ENCODE measurements around the gene CFAP119. TPM values are rescaled to one million over a fixed set of nuclear protein-coding genes. Genes with fewer than 3 reads are reported as not detected.

The CFAP119 gene
- total RNA-seq, 2 donors from 2014 or later = 8.6 to 12.7 TPM

GRCh38 chr16:30758988-30759491, 2.8 kb downstream of the CFAP119 start:
- Histone ChIP-seq H3K27me3 (no peaks in the 10 kb centered on the region), H3K4me1 (peaks cover 12% of the 10 kb centered on the region), H3K9me3 (no peaks in the 10 kb centered on the region), H3K27ac (peak overlapping the region; percentile 21), H3K36me3 (peaks cover 4% of the 10 kb centered on the region), H3K9ac (ENCODE audit: low read depth in 2 of 2, low read length in 2 of 2) (peak overlapping the region in 1 of 2 donors; percentile 36), H3K4me3 (no peak overlapping the region)
- no peak for DNase-seq
- intact Hi-C loops (cut with DNase I) = loop anchor here (5.0 kb wide), 1 partner anchor 37 kb away; no protein-coding TSS in a partner anchor
- TF ChIP-seq CTCF (IDR thresholded peaks at IDR 0.05) = no peak

GRCh38 chr16:30757316-30757715, 4.5 kb downstream of the CFAP119 start:
- Histone ChIP-seq H3K9me3 (no peaks in the 10 kb centered on the region), H3K36me3 (no peaks in the 10 kb centered on the region), H3K4me1 (no peaks in the 10 kb centered on the region), H3K4me3 (no peak overlapping the region), H3K9ac (ENCODE audit: low read depth in 2 of 2, low read length in 2 of 2) (no peak overlapping the region), H3K27ac (no peak overlapping the region), H3K27me3 (no peaks in the 10 kb centered on the region)
- intact Hi-C loops (cut with DNase I) = loop anchor here (5.0 kb wide), 1 partner anchor 35 kb away; no protein-coding TSS in a partner anchor
- DNase-seq = no peak
- TF ChIP-seq CTCF (IDR thresholded peaks at IDR 0.05) = no peak

- H3K4me3 ChIP-seq = no peak overlapping the region
- DNase-seq = no peak
- H3K9me3 ChIP-seq = no peaks in the 10 kb centered on the region
- intact Hi-C loops (cut with DNase I) = loop anchor here (5.0 kb wide), 1 partner anchor 34 kb away; no protein-coding TSS in a partner anchor
- no peak overlapping the region for H3K27ac ChIP-seq
- no peaks in the 10 kb centered on the region for H3K36me3 ChIP-seq
- no peaks in the 10 kb centered on the region for H3K27me3 ChIP-seq
- H3K4me1 ChIP-seq = no peaks in the 10 kb centered on the region
- no peak for TF ChIP-seq CTCF (IDR thresholded peaks at IDR 0.05)
- no peak overlapping the region for H3K9ac ChIP-seq (ENCODE audit: low read depth in 2 of 2, low read length in 2 of 2)
Measured at GRCh38 chr16:30756781-30757100, 5.1 kb downstream of the CFAP119 start.

GRCh38 chr16:30755955-30756780, 5.7 kb downstream of the CFAP119 start:
- Histone ChIP-seq H3K4me1 (no peaks in the 10 kb centered on the region), H3K4me3 (no peak overlapping the region), H3K9ac (ENCODE audit: low read depth in 2 of 2, low read length in 2 of 2) (no peak overlapping the region), H3K27me3 (no peaks in the 10 kb centered on the region), H3K36me3 (peaks cover 4% of the 10 kb centered on the region), H3K9me3 (no peaks in the 10 kb centered on the region), H3K27ac (no peak overlapping the region)
- no peak for TF ChIP-seq CTCF (IDR thresholded peaks at IDR 0.05)
- intact Hi-C loops (cut with DNase I) = loop anchor here (5.0 kb wide), 1 partner anchor 34 kb away; no protein-coding TSS in a partner anchor
- no peak for DNase-seq

GRCh38 chr16:30753596-30753995, 8.3 kb downstream of the CFAP119 start:
- no peak for TF ChIP-seq CTCF (IDR thresholded peaks at IDR 0.05)
- no peak for DNase-seq

More at GRCh38 chr16:30753596-30753995, 8.3 kb downstream of the CFAP119 start:
- H3K27me3 ChIP-seq = no peaks in the 10 kb centered on the region
- H3K4me3 ChIP-seq = no peak overlapping the region
- intact Hi-C loops (cut with DNase I) = no loop called here
- H3K9ac ChIP-seq (ENCODE audit: low read depth in 2 of 2, low read length in 2 of 2) = no peak overlapping the region
- peaks cover 7% of the 10 kb centered on the region for H3K36me3 ChIP-seq
- no peaks in the 10 kb centered on the region for H3K9me3 ChIP-seq
- no peaks in the 10 kb centered on the region for H3K4me1 ChIP-seq
- H3K27ac ChIP-seq = no peak overlapping the region

All from colonic mucosa (tissue), 4 donors.